GM23338 (cell line): ENCODE data around the gene CHMP4B.

Experiments used
- CTCF ChIP-seq, 2 experiments: fragments of 200-600 bp in 1 of 2; sonication (generic) in 1 of 2; conservative IDR thresholded peaks; 2 replicates each; pipeline versions ENCODE4 v1.5.1 to v1.6.1; 2016 to 2017; ENCODE audit warnings: antibody characterized with exemption in 2 of 2, low read depth in 2 of 2, mild to moderate bottlenecking in 2 of 2, moderate library complexity in 1 of 2
- ETS1 ChIP-seq: IDR thresholded peaks from 2 replicates; pipeline ENCODE4 v1.6.1; 2016; ENCODE audit warnings: antibody characterized with exemption
- EZH2 ChIP-seq: fragments of 200-600 bp; sonication (generic); IDR thresholded peaks from one replicate; pipeline ENCODE4 v1.8.0; 2017; ENCODE audit warnings: antibody characterized with exemption, mild to moderate bottlenecking, low read depth; ENCODE audit not compliant: unreplicated experiment
- EZH2phosphoT487 ChIP-seq: fragments of 200-600 bp; sonication (generic); IDR thresholded peaks from one replicate; pipeline ENCODE4 v1.8.1; 2018; ENCODE audit warnings: antibody characterized with exemption; ENCODE audit not compliant: unreplicated experiment
- JUNB ChIP-seq: IDR thresholded peaks from one replicate; pipeline ENCODE4 v1.6.1; 2016; ENCODE audit warnings: antibody characterized with exemption; ENCODE audit not compliant: unreplicated experiment
- POLR2AphosphoS5 ChIP-seq: IDR thresholded peaks from 2 replicates; pipeline ENCODE4 v1.6.1; 2016; ENCODE audit warnings: antibody characterized with exemption, low read depth

- TF ChIP-seq POLR2AphosphoS5: no peak
- no peak for TF ChIP-seq ETS1
- TF ChIP-seq CTCF (conservative IDR thresholded peaks at IDR 0.05; ENCODE audit: low read depth in 2 of 2): no peak
- TF ChIP-seq EZH2phosphoT487: no peak
- no peak for TF ChIP-seq JUNB
- TF ChIP-seq EZH2: no peak
These were observed 3.1 kb downstream of the CHMP4B start for GRCh38 chr20:33814238-33814712.
